Activated T-cell treated with anti-CD3 and anti-CD28 coated beads, Interleukin-2, amount 50 U/mL, for 24 hours (primary cell): ENCODE data around the gene RANBP9.

Experiments used
- DNase-seq: peaks from one replicate; pipeline ENCODE4 v3.0.0-alpha.2; 2020
- H3K27ac Mint-ChIP-seq: 2 replicates; pipeline ENCODE4 v1.8.0; 2020; ENCODE audit warnings: mild to moderate bottlenecking, mixed read lengths
- H3K27me3 Mint-ChIP-seq: 2 replicates; pipeline ENCODE4 v1.8.0; 2020; ENCODE audit warnings: mixed read lengths
- H3K36me3 Mint-ChIP-seq: 2 replicates; pipeline ENCODE4 v1.8.0; 2020; ENCODE audit warnings: low read depth, mixed read lengths
- H3K4me1 Mint-ChIP-seq: 2 replicates; pipeline ENCODE4 v1.8.0; 2020; ENCODE audit warnings: low read depth, mixed read lengths
- H3K4me3 Mint-ChIP-seq: 2 replicates; pipeline ENCODE4 v1.8.0; 2020; ENCODE audit warnings: mild to moderate bottlenecking, moderate library complexity, mixed read lengths
- H3K9me3 Mint-ChIP-seq: 2 replicates; pipeline ENCODE4 v1.8.0; 2020; ENCODE audit warnings: mixed read lengths

RANBP9 gene

DNA sequence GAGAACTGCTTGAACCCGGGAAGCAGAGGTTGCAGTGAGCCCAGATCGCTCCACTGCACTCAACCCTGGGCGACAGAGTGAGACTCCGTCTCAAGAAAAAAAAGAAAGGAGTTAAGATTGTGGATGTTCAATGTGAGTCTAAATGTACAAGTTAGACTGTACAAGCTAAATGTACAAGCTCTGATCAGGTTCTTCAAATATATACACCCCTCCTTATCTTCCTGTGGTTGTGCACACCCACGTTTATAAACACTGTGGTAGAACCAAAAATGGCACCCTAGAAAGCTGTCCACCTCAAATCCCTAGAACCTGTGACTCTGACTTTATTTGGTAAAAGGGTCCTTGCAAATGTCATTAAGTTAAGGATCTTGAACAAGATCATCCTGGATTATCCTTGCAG is 11.2 kb upstream of the RANBP9 start:
- Mint-ChIP-seq H3K36me3 (no peaks in the 10 kb centered on the region), H3K4me1 (peaks cover 44% of the 10 kb centered on the region)
- no peak for DNase-seq

DNA sequence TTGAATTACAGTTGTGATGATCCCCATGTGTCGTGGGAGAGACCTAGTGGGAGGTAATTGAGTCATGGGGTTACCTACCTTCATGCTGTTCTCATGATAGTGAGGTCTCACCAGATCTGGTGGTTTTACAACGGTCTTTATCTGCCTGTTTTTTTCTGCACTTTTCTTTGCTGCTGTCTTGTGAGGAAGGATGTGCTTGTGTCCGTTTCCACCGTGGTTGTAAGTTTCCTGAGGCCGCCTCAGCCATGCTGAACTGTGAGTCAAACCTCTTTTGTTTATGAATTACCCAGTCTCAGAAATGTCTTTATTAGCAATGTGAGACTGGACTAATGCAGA is 6.5 kb upstream of the RANBP9 start:
- Mint-ChIP-seq H3K36me3 (no peaks in the 10 kb centered on the region), H3K9me3 (peaks cover 15% of the 10 kb centered on the region), H3K27ac (no peak overlapping the region), H3K4me3 (no peak overlapping the region), H3K27me3 (no peaks in the 10 kb centered on the region), H3K4me1 (peaks cover 46% of the 10 kb centered on the region)
- no peak for DNase-seq

More for the DNA sequence above, 11.2 kb upstream of the RANBP9 start:
- no peak overlapping the region for H3K27ac Mint-ChIP-seq
- H3K4me3 Mint-ChIP-seq = no peak overlapping the region
- no peaks in the 10 kb centered on the region for H3K27me3 Mint-ChIP-seq
- H3K9me3 Mint-ChIP-seq = peaks cover 3% of the 10 kb centered on the region

DNA sequence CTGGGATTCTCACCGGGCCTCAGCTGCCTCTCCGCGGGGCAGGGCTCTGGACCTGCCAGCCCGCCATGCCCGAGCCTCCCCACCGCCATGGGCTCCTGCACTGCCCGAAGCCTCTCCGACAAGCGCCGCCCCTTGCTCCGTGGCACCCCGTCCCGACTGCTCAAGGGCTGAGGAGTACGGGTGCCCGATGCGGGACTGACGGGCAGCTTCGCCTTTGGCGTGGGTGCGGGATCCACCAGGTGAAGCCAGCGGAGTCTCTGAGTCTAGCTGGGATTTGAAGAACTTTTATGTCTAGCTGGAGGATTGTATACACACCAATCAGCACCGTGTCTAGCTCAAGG is 5.3 kb upstream of the RANBP9 start:
- Mint-ChIP-seq H3K27me3 (no peaks in the 10 kb centered on the region), H3K4me1 (peaks cover 53% of the 10 kb centered on the region), H3K9me3 (peaks cover 15% of the 10 kb centered on the region), H3K4me3 (no peak overlapping the region), H3K27ac (no peak overlapping the region), H3K36me3 (peaks cover 2% of the 10 kb centered on the region)
- no peak for DNase-seq

DNA sequence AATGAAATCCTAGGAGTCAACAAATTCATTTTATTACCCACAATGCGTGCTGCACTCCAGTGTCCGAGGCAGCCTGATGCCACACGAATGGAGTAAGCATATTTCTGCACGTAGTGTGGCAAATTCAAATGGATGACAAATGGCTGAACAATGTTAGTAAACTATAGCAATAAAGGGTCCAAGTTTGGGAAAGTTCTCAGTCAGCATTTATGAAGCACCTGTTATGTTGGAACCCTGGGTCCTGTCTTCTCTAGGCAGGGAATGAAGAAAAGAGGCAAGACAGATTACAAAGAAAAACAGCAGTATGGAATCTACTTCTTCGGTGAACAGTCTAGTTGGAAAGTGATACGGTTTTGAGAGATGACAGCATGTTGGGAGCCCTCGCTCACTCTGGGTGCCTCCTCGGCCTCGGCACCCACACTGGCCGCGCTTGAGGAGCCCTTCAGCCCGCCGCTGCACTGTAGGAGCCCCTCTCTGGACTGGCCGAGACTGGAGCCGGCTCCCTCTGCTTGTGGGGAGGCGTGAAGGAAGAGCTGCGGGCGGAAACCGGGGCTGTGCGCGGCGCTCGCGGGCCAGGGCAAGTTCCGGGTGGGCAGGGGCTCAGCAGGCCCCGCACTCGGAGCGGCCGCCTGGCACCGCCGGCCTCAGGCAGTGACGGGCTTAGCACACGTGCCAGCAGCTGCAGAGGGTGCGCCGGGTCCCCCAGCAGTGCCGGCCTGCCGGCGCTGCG is 4.8 kb upstream of the RANBP9 start:
- H3K27ac Mint-ChIP-seq = no peak overlapping the region
- no peak for DNase-seq
- no peaks in the 10 kb centered on the region for H3K27me3 Mint-ChIP-seq
- H3K36me3 Mint-ChIP-seq = peaks cover 2% of the 10 kb centered on the region
- H3K4me1 Mint-ChIP-seq = peaks cover 53% of the 10 kb centered on the region
- peaks cover 15% of the 10 kb centered on the region for H3K9me3 Mint-ChIP-seq
- H3K4me3 Mint-ChIP-seq = no peak overlapping the region

DNA sequence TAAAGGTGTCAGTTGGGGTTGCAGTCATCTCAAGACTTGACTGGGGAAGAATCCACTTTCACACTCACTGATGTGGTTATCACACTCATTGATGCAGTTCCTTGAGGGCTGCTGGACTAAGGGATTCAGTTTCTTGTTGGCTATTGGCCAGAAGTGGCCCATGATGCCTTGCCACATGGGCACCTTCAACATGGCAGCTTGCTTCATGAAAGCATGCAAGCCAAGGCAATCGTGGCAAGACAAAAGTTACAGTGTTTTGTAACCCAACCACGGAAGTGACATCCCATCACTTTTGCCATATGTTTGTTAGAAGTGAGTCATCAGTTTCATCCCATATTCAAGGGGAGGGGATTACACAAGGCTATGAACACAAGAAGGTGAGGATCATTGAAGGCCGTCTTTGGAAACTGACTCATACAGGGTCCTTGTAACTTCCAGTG is 3.8 kb upstream of the RANBP9 start:
- H3K27me3 Mint-ChIP-seq = no peaks in the 10 kb centered on the region
- peaks cover 4% of the 10 kb centered on the region for H3K36me3 Mint-ChIP-seq
- peak overlapping the region; percentile 83 for H3K27ac Mint-ChIP-seq
- H3K4me3 Mint-ChIP-seq = no peak overlapping the region
- peak; percentile 49 for DNase-seq
- H3K9me3 Mint-ChIP-seq = peaks cover 15% of the 10 kb centered on the region
- peaks cover 53% of the 10 kb centered on the region for H3K4me1 Mint-ChIP-seq

DNA sequence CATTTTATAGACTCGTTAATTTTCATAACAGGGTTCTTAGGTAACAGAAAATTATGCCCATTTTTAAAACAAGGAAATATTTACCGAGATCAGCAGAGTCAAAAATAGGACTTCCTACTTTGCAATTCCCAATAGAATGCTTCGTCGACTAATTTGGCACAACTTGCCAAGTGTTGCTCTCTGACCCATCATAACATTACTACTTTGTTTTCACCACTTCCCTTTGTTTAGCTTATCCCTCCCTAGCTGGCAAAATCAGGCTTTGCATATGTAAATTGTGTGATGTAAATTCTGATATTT is 914 bp upstream of the RANBP9 start:
- H3K27ac Mint-ChIP-seq = peak overlapping the region; percentile 93
- H3K4me1 Mint-ChIP-seq = peaks cover 62% of the 10 kb centered on the region
- peaks cover 25% of the 10 kb centered on the region for H3K36me3 Mint-ChIP-seq
- no peak for DNase-seq
- no peaks in the 10 kb centered on the region for H3K27me3 Mint-ChIP-seq
- peaks cover 10% of the 10 kb centered on the region for H3K9me3 Mint-ChIP-seq
- H3K4me3 Mint-ChIP-seq = peak overlapping the region; percentile 86

DNA sequence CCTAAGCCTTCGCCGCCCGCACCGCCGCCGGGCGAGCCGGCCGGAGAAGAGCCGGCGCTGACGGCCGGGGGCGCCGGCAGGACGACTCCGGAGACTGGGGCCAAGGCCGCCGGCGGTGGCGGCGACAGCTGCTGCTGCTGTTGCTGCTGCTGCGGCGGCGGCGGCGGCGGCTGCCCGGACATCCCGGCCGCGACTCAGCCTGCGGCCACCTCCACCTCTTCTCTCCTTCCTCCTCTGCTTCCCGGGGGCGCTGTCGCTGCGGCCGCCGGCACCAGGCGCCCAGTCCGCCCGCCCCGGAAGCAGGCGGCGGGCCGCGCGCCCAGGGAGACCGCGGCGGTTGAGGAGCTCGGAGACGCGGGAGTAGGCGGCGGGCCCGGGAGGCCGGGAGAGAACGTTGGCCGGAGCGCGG is 307 bp downstream of the RANBP9 start:
- H3K27me3 Mint-ChIP-seq = no peaks in the 10 kb centered on the region
- peaks cover 6% of the 10 kb centered on the region for H3K9me3 Mint-ChIP-seq
- H3K4me1 Mint-ChIP-seq = peaks cover 61% of the 10 kb centered on the region
- H3K36me3 Mint-ChIP-seq = peaks cover 31% of the 10 kb centered on the region
- no peak for DNase-seq
- peak overlapping the region; percentile 29 for H3K27ac Mint-ChIP-seq
- H3K4me3 Mint-ChIP-seq = peak overlapping the region; percentile 55

DNA sequence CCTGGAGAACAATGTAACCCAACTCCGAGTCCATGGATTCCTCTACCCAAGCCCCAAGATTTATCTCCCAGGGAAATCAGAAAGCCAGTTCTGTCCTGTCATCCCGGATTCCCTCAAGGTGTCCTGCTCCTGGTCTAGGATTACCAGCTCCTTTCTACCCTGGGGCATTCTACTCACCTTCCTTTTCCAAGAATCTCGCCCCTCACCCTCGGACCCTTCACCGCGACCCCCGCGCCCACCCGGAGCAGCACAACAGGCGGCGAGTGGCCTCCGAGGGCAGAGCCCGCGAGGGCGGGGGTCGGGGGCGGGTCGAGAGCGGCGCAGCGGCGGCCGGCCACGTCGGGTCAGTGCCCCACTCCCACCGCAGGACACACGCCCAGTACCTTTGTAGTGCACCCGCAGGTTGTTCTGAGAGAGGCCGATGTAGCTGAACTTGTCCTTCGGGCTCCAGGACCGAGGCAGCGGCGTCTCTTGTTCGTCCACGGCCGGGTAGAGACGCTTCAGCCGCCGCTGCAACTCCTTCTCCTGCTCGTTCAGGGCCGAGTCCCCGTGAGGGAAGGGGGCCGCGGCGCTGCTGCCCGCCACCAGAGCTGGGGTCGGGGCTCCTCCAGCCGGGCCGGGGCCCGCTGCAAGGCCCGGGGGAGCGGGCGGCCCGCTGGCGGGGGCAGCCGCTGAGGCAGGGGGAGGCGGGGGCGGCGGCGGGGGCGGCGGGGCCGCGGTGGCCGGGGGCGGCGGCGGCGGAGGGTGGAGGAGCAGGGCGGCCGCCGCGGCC is 897 bp downstream of the RANBP9 start:
- Mint-ChIP-seq H3K4me3 (peak overlapping the region; percentile 93), H3K4me1 (peaks cover 57% of the 10 kb centered on the region), H3K27ac (peak overlapping the region; percentile 93), H3K9me3 (peaks cover 3% of the 10 kb centered on the region), H3K27me3 (no peaks in the 10 kb centered on the region), H3K36me3 (peaks cover 37% of the 10 kb centered on the region)
- peak; percentile 63 for DNase-seq

DNA sequence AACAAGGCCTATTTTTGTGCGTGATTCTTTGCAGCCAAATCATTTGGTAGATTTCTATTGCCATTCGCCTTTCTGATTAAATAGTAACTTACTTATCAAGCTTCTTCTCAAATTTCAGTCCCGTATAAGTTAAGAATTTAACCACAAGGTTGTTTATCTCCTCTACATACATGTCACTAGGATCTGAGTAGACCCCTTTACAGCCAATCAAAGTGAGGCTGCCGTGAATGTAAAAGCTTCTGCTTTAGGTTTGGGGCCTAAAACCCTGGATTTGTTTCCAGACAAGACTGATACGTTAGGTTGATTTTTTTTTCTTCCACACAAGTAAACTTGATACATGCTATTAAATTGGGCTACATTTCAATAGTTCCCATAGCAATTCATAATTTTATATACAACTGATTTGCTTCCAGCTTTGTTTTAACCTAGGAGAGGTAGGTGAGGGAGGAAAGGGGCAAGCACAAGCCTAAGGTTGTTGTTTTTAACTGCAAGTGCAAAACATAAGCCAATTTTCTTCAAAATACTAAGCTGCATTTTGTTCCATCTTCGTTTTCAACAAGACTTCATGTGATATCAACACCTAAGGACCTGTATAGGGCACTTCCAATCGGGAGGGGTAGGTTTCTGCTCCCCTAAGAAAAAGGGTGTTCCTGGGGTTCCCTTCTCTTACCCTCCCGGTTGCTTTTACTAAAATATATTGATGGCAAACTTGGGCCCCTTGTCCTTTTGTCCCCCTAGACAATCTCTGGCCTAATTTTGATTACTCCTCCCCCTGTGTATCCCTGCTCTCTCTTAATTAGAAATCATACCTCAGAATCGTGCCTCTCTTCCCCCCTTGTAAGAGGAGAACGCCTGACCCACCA is 1.7 kb downstream of the RANBP9 start:
- Mint-ChIP-seq H3K27me3 (no peaks in the 10 kb centered on the region), H3K36me3 (peaks cover 41% of the 10 kb centered on the region), H3K9me3 (no peaks in the 10 kb centered on the region), H3K4me3 (peak overlapping the region; percentile 93), H3K27ac (peak overlapping the region; percentile 93), H3K4me1 (peaks cover 52% of the 10 kb centered on the region)
- no peak for DNase-seq

DNA sequence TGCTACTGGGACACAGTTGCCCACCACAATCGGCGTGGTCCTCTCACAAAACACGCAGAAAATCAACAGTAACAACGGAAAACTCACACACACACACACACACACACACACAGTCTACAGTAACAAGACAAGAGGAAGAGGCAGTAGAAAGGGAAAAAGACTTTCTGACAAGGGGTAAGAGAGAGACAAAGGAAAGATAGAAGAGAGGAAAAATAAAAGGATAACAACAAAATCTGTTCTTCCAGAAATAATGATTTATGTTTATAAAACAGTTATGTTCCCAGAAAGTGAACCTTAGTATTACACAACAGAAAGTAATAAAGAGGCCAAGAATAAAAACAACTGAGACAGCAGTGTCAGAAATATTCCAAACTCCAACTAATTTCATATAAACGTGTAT is 2.9 kb downstream of the RANBP9 start:
- peaks cover 44% of the 10 kb centered on the region for H3K4me1 Mint-ChIP-seq

DNA sequence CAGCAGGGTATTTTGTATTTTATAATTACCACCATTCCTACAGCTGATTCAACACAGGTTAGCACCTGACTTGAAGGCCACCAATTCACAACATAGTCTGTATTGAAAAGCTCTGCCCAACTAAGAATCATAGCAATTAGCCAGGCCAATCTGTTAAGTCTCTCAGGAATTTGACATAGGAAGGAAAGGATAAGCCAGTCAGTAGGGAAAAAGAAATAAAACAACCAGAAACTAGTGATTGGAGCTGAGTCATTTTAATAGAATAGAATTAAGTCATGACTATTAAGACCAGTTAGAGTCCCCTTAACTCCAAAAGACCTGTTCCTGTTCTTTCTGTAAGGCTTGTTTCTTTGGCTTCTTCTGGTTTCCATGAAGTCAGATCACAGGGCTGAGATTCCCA is 8.1 kb downstream of the RANBP9 start:
- H3K27me3 Mint-ChIP-seq = no peaks in the 10 kb centered on the region
- H3K4me3 Mint-ChIP-seq = no peak overlapping the region
- no peak for DNase-seq
- H3K36me3 Mint-ChIP-seq = peaks cover 30% of the 10 kb centered on the region
- no peak overlapping the region for H3K27ac Mint-ChIP-seq
- H3K9me3 Mint-ChIP-seq = no peaks in the 10 kb centered on the region
- H3K4me1 Mint-ChIP-seq = peaks cover 39% of the 10 kb centered on the region

More for the DNA sequence above, 2.9 kb downstream of the RANBP9 start:
- H3K27me3 Mint-ChIP-seq = no peaks in the 10 kb centered on the region
- DNase-seq = no peak
- no peaks in the 10 kb centered on the region for H3K9me3 Mint-ChIP-seq
- peaks cover 41% of the 10 kb centered on the region for H3K36me3 Mint-ChIP-seq
- H3K27ac Mint-ChIP-seq = peak overlapping the region; percentile 93
- peak overlapping the region; percentile 93 for H3K4me3 Mint-ChIP-seq

DNA sequence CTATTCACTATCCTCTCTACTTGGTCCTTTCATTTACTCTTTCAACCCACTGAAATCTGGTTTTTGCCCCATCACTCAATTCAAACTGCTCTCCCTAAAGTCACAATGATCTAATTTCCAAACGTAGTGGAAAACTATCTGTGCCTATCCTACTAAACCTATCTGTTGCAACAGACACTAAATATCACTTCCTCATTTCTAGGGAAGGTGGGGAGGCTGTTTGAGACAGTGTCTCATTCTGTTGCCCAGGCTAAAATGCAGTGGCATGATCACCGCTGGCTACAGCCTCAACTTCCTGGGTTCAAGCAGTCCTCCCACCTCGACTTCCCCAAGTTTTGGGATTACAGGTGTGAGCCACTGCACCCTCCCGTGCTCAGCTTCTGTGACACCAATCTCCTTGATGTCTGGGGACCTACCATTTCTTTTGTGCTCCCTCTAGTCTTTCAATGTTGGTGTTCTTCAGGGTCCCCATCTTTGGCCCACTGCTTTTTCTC is 8.8 kb downstream of the RANBP9 start:
- H3K27me3 Mint-ChIP-seq = no peaks in the 10 kb centered on the region
- no peak overlapping the region for H3K27ac Mint-ChIP-seq
- DNase-seq = no peak
- H3K9me3 Mint-ChIP-seq = no peaks in the 10 kb centered on the region
- H3K4me1 Mint-ChIP-seq = peaks cover 37% of the 10 kb centered on the region
- H3K36me3 Mint-ChIP-seq = peaks cover 32% of the 10 kb centered on the region
- no peak overlapping the region for H3K4me3 Mint-ChIP-seq

DNA sequence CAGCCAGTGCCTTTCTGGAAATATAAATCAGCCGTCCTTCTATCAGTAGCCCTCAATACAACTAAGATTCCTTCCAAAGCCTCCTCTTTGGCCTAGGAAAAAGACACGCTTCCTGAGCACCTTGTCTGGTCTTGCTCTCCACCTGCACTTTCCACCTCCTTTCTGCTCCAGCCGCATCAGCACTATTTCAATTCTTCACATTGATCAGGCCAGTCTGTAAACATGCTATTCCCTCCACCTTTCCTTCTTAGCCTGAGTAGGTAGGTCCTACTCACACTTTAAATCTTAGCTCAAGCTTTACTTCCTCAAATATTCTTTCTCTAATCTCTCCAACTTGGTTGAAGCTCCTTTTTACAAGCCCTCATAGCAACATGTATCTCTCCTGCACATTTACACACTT is 11.4 kb downstream of the RANBP9 start:
- Mint-ChIP-seq H3K27me3 (no peaks in the 10 kb centered on the region), H3K36me3 (peaks cover 34% of the 10 kb centered on the region)

DNA sequence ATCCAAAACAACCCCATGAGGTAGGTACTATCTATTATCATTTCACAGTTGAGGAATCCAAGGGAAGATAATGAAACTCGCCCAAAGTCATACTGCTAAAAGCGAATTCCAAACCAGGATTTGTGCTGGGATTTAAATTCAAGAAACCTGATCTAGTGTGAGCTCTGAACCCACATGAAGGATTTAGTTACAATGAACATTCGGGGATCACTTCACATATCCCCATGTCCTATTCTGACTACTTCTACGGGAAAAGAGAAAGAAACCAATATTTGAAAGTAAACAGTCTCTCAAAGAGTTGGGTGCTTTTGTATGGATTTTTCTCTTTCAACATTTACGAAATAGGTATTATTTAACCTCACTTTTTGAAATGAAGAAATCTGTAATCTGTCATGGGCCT is 12.9 kb downstream of the RANBP9 start:
- H3K4me1 Mint-ChIP-seq = peaks cover 64% of the 10 kb centered on the region
- no peak overlapping the region for H3K27ac Mint-ChIP-seq
- no peaks in the 10 kb centered on the region for H3K27me3 Mint-ChIP-seq
- no peak overlapping the region for H3K4me3 Mint-ChIP-seq
- no peak for DNase-seq
- H3K9me3 Mint-ChIP-seq = no peaks in the 10 kb centered on the region
- H3K36me3 Mint-ChIP-seq = peaks cover 47% of the 10 kb centered on the region

More for the DNA sequence above, 11.4 kb downstream of the RANBP9 start:
- H3K4me1 Mint-ChIP-seq = peaks cover 50% of the 10 kb centered on the region
- no peaks in the 10 kb centered on the region for H3K9me3 Mint-ChIP-seq
- H3K27ac Mint-ChIP-seq = peak overlapping the region; percentile 12
- DNase-seq = no peak
- H3K4me3 Mint-ChIP-seq = no peak overlapping the region
